ENCODE data around the gene EIF4E.
"Not testable (repeated sequence)": the region's sequence is repeated elsewhere in the genome, so short reads cannot be mapped to it uniquely, and the experiment has no call there.

Gene EIF4E

DNA sequence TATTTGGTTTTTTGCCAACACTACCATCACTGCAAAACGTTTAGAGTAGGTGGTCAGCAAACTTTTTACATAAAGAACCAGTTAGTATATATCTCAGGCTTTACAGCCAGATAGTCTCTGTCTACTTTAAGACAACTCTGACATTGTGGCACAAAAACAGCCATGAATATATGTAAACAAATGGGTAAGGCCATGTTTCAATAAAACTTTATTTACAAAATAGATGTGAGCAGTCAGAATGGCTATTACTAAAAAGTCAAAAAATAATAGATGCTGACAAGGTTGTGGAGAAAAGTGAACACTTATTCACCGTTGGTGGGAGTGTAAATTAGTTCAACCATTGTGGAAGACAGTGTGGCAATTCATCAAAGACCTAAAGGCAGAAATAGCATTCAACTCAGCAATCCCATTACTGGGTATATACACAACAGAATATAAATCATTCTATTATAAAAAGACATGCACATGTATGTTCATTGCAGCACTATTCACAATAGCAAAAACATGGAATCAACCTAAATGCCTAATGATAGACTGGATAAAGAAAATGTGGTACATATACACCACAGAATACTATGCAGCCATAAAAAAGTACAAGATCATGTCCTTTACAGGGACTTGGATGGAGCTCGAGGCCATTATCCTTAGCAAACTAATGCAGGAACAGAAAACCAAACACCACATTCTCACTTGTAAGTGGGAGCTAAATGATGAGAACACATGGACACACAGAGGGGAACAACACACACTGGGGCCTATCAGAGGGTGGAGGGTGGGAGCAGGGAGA, 56.6 kb downstream of the EIF4E start:
- not testable (repeated sequence) for DNase-seq

- no peak for DNase-seq
Measured at GRCh38 chr4:98867648-98868047, 61.3 kb downstream of the EIF4E start.

DNA sequence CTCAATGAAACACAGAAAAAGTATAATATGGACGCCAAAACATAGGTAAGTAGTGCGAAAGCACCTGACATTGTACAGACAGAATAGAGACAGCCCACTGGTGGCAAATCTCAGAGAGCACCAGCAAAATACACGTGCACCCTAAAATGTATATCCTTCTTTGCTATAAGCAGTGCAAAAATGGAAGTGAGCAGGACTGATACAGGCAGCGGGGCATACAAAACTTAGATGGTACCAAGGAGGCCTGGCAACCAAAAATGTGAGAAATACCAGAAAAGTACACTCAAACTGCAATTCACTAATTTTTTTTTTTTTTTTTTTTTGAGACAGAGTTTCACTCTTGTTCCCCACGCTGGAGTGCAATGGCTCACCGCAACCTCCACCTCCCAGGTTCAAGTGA, 63.9 kb downstream of the EIF4E start:
- DNase-seq = no peak

DNA sequence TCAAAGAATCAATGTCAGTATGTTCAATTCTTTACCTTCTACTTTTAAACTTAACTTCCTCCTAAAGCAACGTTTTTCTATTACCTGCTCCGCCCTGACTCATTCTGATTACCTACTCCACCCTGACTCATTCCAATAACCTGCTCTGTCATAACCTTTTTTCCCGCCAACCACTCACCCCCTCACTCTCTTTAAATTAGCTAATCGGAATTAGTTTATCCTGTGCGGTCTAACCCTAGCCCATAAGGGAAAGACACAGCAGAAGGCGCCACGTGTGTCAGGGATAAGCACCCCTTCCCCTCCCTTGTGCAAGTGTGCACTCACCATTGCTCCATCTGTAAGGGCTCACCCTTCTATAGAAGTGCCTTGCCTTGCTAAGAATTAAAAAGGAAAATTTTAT, 64.4 kb downstream of the EIF4E start:
- DNase-seq = no peak

- DNase-seq = no peak
Measured at GRCh38 chr4:98862371-98862770, 66.6 kb downstream of the EIF4E start.

GRCh38 chr4:98861100-98861884, 67.6 kb downstream of the EIF4E start:
- DNase-seq = no peak

DNA sequence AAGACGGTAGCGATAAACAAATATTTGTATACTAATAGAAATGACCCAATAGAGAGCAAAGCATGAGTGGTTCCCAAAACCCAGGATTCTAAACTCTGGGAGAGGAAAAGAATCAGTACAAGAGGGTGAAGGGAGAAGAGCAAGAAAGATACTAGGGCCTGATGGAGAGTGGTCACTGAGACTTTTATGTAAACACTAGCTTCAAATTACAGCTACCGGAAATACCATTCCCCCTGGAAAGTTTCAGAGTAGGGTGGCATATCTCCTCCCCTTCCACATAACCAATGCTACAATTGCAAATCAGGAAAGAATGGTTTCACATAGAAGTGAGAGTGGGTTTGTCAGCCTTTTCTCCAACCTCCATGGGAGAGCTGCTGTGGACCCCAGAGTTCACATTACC, 77.1 kb downstream of the EIF4E start:
- no peak for DNase-seq

DNA sequence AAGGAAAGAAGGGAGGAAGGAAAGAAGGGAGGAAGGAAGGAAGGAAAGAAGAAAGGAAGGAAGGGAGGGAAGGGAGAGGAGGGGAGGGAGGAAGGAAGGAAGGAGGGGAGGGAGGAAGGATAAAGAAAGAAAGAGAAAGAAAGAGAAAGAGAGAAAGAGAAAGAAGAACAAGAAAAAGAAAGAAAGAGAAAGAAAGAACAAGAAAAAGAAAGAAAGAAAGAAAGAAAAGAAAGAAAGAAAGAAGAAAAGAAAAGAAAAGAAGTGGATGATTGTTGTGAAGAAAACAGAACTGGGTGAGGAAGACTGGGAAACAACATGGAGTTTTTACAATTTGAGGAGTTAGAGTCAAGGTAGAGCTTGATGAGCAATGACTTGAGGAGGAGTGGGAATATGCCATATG, 78.0 kb downstream of the EIF4E start:
- DNase-seq = no peak

DNA sequence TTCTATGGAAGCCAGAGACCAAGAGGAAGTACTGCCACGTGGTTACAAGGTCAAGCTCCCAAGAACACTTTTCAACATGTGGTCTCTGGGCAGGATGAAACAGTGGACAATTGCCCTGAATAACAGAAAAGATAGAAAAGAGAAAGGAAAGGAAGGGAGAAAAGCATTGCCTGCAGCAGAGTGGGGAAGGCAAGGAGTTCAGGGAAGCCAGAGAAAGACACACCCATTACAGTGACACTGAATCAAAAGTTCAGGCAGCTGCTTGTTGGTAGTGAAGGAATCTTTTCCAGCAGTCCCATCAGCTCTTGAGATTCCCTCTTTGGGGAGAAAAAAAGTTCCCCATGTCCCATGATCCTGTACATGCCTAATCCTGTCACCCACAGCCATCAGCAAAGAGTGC, 80.5 kb downstream of the EIF4E start:
- DNase-seq = no peak

- DNase-seq = no peak
Measured at GRCh38 chr4:98845960-98846359, 83.0 kb downstream of the EIF4E start.

DNA sequence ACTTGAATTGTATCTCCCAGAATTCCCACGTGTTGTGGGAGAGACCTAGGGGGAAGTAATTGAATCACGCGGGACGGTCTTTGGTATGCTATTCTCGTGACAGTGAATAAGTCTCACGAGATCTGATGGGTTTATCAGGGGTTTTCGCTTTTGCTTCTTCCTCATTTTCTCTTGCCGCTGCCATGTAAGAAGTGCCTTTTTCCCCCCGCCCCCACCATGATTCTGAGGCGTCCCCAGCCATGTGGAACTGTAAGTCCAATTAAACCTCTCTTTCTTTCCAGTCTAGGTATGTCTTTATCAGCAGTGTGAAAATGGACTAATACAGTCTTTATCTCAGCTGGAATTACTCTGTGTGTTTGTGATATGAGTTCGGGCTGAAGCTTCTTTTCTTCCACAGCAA, 86.0 kb downstream of the EIF4E start:
- not testable (repeated sequence) for DNase-seq

- DNase-seq = no peak
Measured at GRCh38 chr4:98838977-98839618, 89.8 kb downstream of the EIF4E start.

DNA sequence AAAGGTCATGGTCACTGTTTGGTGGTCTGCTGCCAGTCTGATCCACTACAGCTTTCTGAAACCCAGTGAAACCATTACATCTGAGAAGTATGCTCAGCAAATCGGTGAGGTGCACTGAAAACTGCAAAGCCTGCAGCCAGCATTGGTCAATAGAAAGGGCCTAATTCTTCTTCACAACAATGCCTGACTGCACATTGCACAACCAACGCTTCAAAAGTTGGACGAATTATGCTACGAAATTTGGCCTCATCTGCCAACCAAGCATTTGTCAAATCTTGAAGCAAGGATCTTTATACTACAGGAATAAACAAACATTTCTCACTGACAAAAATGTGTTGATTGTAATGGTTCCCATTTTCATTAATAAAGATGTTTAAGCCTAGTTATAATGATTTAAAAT, 90.4 kb downstream of the EIF4E start:
- DNase-seq = no peak

- DNase-seq = no peak
Measured at GRCh38 chr4:98833384-98833783, 95.5 kb downstream of the EIF4E start.

- DNase-seq = not testable (repeated sequence)
Measured at GRCh38 chr4:98831036-98831435, 97.9 kb downstream of the EIF4E start.

Data from CD4-positive, alpha-beta T cell treated with Interferon gamma for 1 hour (primary cell).